ENCODE measurements around the gene RNU4-1.

The RNU4-1 gene

GRCh38 chr12:120284381-120284780 is 8.7 kb downstream of the RNU4-1 start:
- Histone ChIP-seq H3K4me1 (ENCODE audit: control insufficient read depth in 2 of 2, insufficient read depth in 1 of 2, low read depth in 1 of 2, low read length in 2 of 2) (peaks cover 0 to 4% of the 10 kb centered on the region in 2 donors), H3K36me3 (replicated peaks in 1 of 2; ENCODE audit: control insufficient read depth in 2 of 2, insufficient read depth in 2 of 2, low read length in 2 of 2) (no peaks in the 10 kb centered on the region), H2BK120ac (ENCODE audit: low read depth, low read length) (no peak overlapping the region), H2BK15ac (ENCODE audit: low read length) (no peak overlapping the region), H3K14ac (ENCODE audit: low read length) (no peak overlapping the region), H3K23ac (ENCODE audit: low read depth, low read length, poor library complexity) (no peak overlapping the region), H2BK12ac (ENCODE audit: low read length) (no peak overlapping the region), H2AFZ (ENCODE audit: low read length) (no peak overlapping the region), H2AK5ac (ENCODE audit: low read depth, low read length) (no peak overlapping the region), H3K4me2 (ENCODE audit: insufficient read depth, low read length, poor library complexity, severe bottlenecking) (no peak overlapping the region), H3K9ac (ENCODE audit: low read depth, low read length, poor library complexity) (no peak overlapping the region), H3K18ac (ENCODE audit: low read length) (no peak overlapping the region), H3K4me3 (ENCODE audit: low read length in 2 of 2) (no peak overlapping the region), H3K9me3 (replicated peaks in 1 of 2; ENCODE audit: control insufficient read depth in 2 of 2, insufficient read depth in 1 of 2, low read depth in 1 of 2, low read length in 2 of 2) (no peaks in the 10 kb centered on the region), H4K8ac (ENCODE audit: low read depth, low read length) (no peak overlapping the region), H3K4ac (ENCODE audit: low read length) (no peak overlapping the region), H3K27ac (replicated peaks; ENCODE audit: low read length) (no peak overlapping the region), H4K91ac (ENCODE audit: low read depth, low read length, poor library complexity) (no peak overlapping the region), H2BK5ac (ENCODE audit: low read length) (no peak overlapping the region), H3K79me1 (ENCODE audit: low read depth, low read length) (no peaks in the 10 kb centered on the region), H3K27me3 (ENCODE audit: control insufficient read depth in 3 of 3, insufficient read depth in 3 of 3, low read depth in 1 of 3, low read length in 3 of 3) (no peaks in the 10 kb centered on the region)
- WGBS, 2 donors (ENCODE audit: extremely low coverage in 2 of 2, insufficient read length in 2 of 2, insufficient replicate concordance in 1 of 2) = no CpG with 5 or more reads among the region's 3 CpGs
- no peak for DNase-seq (ENCODE audit: low spot score)

GRCh38 chr12:120283318-120283717 is 9.7 kb downstream of the RNU4-1 start:
- Histone ChIP-seq H4K8ac (ENCODE audit: low read depth, low read length) (no peak overlapping the region), H2AK5ac (ENCODE audit: low read depth, low read length) (no peak overlapping the region), H3K4me1 (ENCODE audit: control insufficient read depth in 2 of 2, insufficient read depth in 1 of 2, low read depth in 1 of 2, low read length in 2 of 2) (peaks cover 0 to 4% of the 10 kb centered on the region in 2 donors), H3K18ac (ENCODE audit: low read length) (peak overlapping the region; percentile 28), H3K9me3 (replicated peaks in 1 of 2; ENCODE audit: control insufficient read depth in 2 of 2, insufficient read depth in 1 of 2, low read depth in 1 of 2, low read length in 2 of 2) (peaks cover 0 to 2% of the 10 kb centered on the region in 2 donors), H3K4ac (ENCODE audit: low read length) (no peak overlapping the region), H2BK120ac (ENCODE audit: low read depth, low read length) (no peak overlapping the region), H3K27me3 (ENCODE audit: control insufficient read depth in 3 of 3, insufficient read depth in 3 of 3, low read depth in 1 of 3, low read length in 3 of 3) (no peaks in the 10 kb centered on the region), H3K27ac (replicated peaks; ENCODE audit: low read length) (no peak overlapping the region), H3K36me3 (replicated peaks in 1 of 2; ENCODE audit: control insufficient read depth in 2 of 2, insufficient read depth in 2 of 2, low read length in 2 of 2) (no peaks in the 10 kb centered on the region), H2BK5ac (ENCODE audit: low read length) (no peak overlapping the region), H2BK12ac (ENCODE audit: low read length) (no peak overlapping the region), H3K79me1 (ENCODE audit: low read depth, low read length) (no peaks in the 10 kb centered on the region), H2BK15ac (ENCODE audit: low read length) (no peak overlapping the region), H3K23ac (ENCODE audit: low read depth, low read length, poor library complexity) (no peak overlapping the region), H4K91ac (ENCODE audit: low read depth, low read length, poor library complexity) (no peak overlapping the region), H3K14ac (ENCODE audit: low read length) (no peak overlapping the region), H3K9ac (ENCODE audit: low read depth, low read length, poor library complexity) (no peak overlapping the region), H3K4me2 (ENCODE audit: insufficient read depth, low read length, poor library complexity, severe bottlenecking) (no peak overlapping the region), H2AFZ (ENCODE audit: low read length) (peak overlapping the region; percentile 13), H3K4me3 (ENCODE audit: low read length in 2 of 2) (no peak overlapping the region)
- no CpG with 5 or more reads among the region's 7 CpGs for WGBS, 2 donors (ENCODE audit: extremely low coverage in 2 of 2, insufficient read length in 2 of 2, insufficient replicate concordance in 1 of 2)
- no peak for DNase-seq (ENCODE audit: low spot score)

GRCh38 chr12:120278137-120279069 is 14.6 kb downstream of the RNU4-1 start:
- no peak overlapping the region for H2BK15ac ChIP-seq (ENCODE audit: low read length)
- H2BK12ac ChIP-seq (ENCODE audit: low read length) = peak overlapping the region; percentile 22
- H3K36me3 ChIP-seq (replicated peaks in 1 of 2; ENCODE audit: control insufficient read depth in 2 of 2, insufficient read depth in 2 of 2, low read length in 2 of 2) = no peaks in the 10 kb centered on the region
- no peak overlapping the region for H3K27ac ChIP-seq (replicated peaks; ENCODE audit: low read length)
- no peak overlapping the region for H2AFZ ChIP-seq (ENCODE audit: low read length)
- H3K18ac ChIP-seq (ENCODE audit: low read length) = peak overlapping the region; percentile 38
- no peak overlapping the region for H4K8ac ChIP-seq (ENCODE audit: low read depth, low read length)
- peaks cover 0 to 2% of the 10 kb centered on the region in 2 donors for H3K9me3 ChIP-seq (replicated peaks in 1 of 2; ENCODE audit: control insufficient read depth in 2 of 2, insufficient read depth in 1 of 2, low read depth in 1 of 2, low read length in 2 of 2)
- no peak for DNase-seq (ENCODE audit: low spot score)
- H3K27me3 ChIP-seq (ENCODE audit: control insufficient read depth in 3 of 3, insufficient read depth in 3 of 3, low read depth in 1 of 3, low read length in 3 of 3) = no peaks in the 10 kb centered on the region
- no peak overlapping the region for H3K4me2 ChIP-seq (ENCODE audit: insufficient read depth, low read length, poor library complexity, severe bottlenecking)
- no peaks in the 10 kb centered on the region for H3K79me1 ChIP-seq (ENCODE audit: low read depth, low read length)
- H2BK5ac ChIP-seq (ENCODE audit: low read length) = no peak overlapping the region
- no peak overlapping the region for H3K9ac ChIP-seq (ENCODE audit: low read depth, low read length, poor library complexity)
- no peak overlapping the region for H3K23ac ChIP-seq (ENCODE audit: low read depth, low read length, poor library complexity)
- H2AK5ac ChIP-seq (ENCODE audit: low read depth, low read length) = no peak overlapping the region
- H4K91ac ChIP-seq (ENCODE audit: low read depth, low read length, poor library complexity) = no peak overlapping the region
- H3K14ac ChIP-seq (ENCODE audit: low read length) = no peak overlapping the region
- H3K4me3 ChIP-seq (ENCODE audit: low read length in 2 of 2) = peak overlapping the region in 1 of 2 donors; percentile 64
- no CpG with 5 or more reads among the region's 57 CpGs for WGBS, 2 donors (ENCODE audit: extremely low coverage in 2 of 2, insufficient read length in 2 of 2, insufficient replicate concordance in 1 of 2)
- no peak overlapping the region for H2BK120ac ChIP-seq (ENCODE audit: low read depth, low read length)
- H3K4me1 ChIP-seq (ENCODE audit: control insufficient read depth in 2 of 2, insufficient read depth in 1 of 2, low read depth in 1 of 2, low read length in 2 of 2) = peaks cover 0 to under 1% of the 10 kb centered on the region in 2 donors
- H3K4ac ChIP-seq (ENCODE audit: low read length) = no peak overlapping the region

GRCh38 chr12:120276734-120277133 is 16.3 kb downstream of the RNU4-1 start:
- peaks cover 0 to 2% of the 10 kb centered on the region in 2 donors for H3K9me3 ChIP-seq (replicated peaks in 1 of 2; ENCODE audit: control insufficient read depth in 2 of 2, insufficient read depth in 1 of 2, low read depth in 1 of 2, low read length in 2 of 2)
- H3K79me1 ChIP-seq (ENCODE audit: low read depth, low read length) = no peaks in the 10 kb centered on the region
- no peak overlapping the region for H4K8ac ChIP-seq (ENCODE audit: low read depth, low read length)
- H3K14ac ChIP-seq (ENCODE audit: low read length) = no peak overlapping the region
- H2AK5ac ChIP-seq (ENCODE audit: low read depth, low read length) = no peak overlapping the region
- H3K36me3 ChIP-seq (replicated peaks in 1 of 2; ENCODE audit: control insufficient read depth in 2 of 2, insufficient read depth in 2 of 2, low read length in 2 of 2) = no peaks in the 10 kb centered on the region
- H2BK15ac ChIP-seq (ENCODE audit: low read length) = no peak overlapping the region
- no peaks in the 10 kb centered on the region for H3K27me3 ChIP-seq (ENCODE audit: control insufficient read depth in 3 of 3, insufficient read depth in 3 of 3, low read depth in 1 of 3, low read length in 3 of 3)
- no peak overlapping the region for H3K27ac ChIP-seq (replicated peaks; ENCODE audit: low read length)
- H4K91ac ChIP-seq (ENCODE audit: low read depth, low read length, poor library complexity) = no peak overlapping the region
- no peak for DNase-seq (ENCODE audit: low spot score)
- H2BK5ac ChIP-seq (ENCODE audit: low read length) = no peak overlapping the region
- H3K4ac ChIP-seq (ENCODE audit: low read length) = no peak overlapping the region
- H3K9ac ChIP-seq (ENCODE audit: low read depth, low read length, poor library complexity) = no peak overlapping the region
- no peak overlapping the region for H2BK120ac ChIP-seq (ENCODE audit: low read depth, low read length)
- H3K4me3 ChIP-seq (ENCODE audit: low read length in 2 of 2) = no peak overlapping the region
- H2BK12ac ChIP-seq (ENCODE audit: low read length) = no peak overlapping the region
- no CpG with 5 or more reads among the region's 6 CpGs for WGBS, 2 donors (ENCODE audit: extremely low coverage in 2 of 2, insufficient read length in 2 of 2, insufficient replicate concordance in 1 of 2)
- H2AFZ ChIP-seq (ENCODE audit: low read length) = no peak overlapping the region
- no peak overlapping the region for H3K18ac ChIP-seq (ENCODE audit: low read length)
- H3K4me1 ChIP-seq (ENCODE audit: control insufficient read depth in 2 of 2, insufficient read depth in 1 of 2, low read depth in 1 of 2, low read length in 2 of 2) = no peaks in the 10 kb centered on the region
- no peak overlapping the region for H3K23ac ChIP-seq (ENCODE audit: low read depth, low read length, poor library complexity)
- H3K4me2 ChIP-seq (ENCODE audit: insufficient read depth, low read length, poor library complexity, severe bottlenecking) = no peak overlapping the region

Measured in neuronal stem cell (in vitro differentiated cells).